ENCODE results near the gene ZNG1F. TPM values are rescaled to one million over a fixed set of nuclear protein-coding genes. Genes with fewer than 3 reads are reported as not detected.
A peak's percentile ranks its signal among the peaks of the same experiment; 100 is the strongest.

The ZNG1F gene
- total and polyA plus RNA-seq, 2 of the 13 experiments (the other 11 are each of a cell fraction or from before 2014, with no cell fraction given) = 12.7 to 20.9 TPM

DNA sequence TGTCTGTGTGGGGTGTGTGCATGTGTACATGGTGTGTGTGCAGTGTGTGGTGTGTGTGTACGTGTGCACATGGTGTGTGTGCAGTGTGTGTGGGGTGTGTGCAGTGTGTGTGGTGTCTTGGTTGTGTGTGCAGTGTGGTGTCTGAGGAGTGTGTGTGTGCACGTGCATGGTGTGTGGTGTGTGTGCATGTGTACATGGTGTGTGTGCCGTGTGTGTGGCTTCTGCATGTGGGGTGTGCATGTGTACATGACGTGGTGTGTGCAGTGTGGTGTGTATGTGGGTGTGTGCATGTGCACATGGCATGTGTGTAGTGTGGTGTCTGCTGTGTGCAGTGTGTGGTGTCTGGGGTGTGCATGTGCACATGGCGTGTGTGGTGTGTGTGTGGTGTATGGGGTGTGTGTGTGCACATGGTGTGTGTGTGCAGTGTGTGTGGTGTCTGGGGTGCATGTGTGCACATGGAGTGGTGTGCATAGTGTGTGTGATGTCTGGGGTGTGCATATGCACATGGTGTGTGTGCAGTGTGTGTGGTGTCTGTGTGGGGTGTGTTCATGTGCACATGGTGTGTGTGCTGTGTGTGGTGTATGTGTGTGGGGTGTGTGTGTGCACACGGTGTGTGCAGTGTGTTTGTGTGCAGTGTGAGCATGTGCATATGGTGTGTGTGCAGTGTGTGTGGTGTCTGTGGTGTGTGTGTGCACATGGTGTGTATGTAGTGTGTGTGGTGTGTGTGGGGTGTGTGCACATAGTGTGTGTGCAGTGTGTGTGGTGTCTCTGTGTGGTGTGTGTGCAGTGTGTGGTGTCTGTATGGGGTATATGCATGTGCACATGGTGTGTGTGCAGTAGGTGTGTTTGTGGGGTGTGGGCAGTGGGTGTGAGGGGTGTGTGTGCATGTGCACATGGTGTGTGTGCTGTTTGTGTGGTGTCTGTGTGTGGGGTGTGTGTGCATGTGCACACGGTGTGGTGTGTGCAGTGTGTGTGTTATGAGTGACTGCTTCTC, 40.6 kb upstream of the ZNG1F start:
- no TSS peak for BruUV-seq (replicated peaks)
- no peak for FAIRE-seq
- peak; percentile 6; the same call in 1 of the 2 replicates for TF ChIP-seq LCORL (IDR thresholded peaks at IDR 0.05)
- no peak for TF ChIP-seq LCORL (CRISPR knock-in tag; IDR thresholded peaks at IDR 0.05)
- TF ChIP-seq NONO (IDR thresholded peaks at IDR 0.05) = peak; percentile 99
- TF ChIP-seq NONO (CRISPR knock-in tag; conservative IDR thresholded peaks at IDR 0.05) = no peak
- no peak for TF ChIP-seq MIXL1 (CRISPR knock-in tag; IDR thresholded peaks at IDR 0.05)
- TF ChIP-seq AGO2 (optimal IDR thresholded peaks at IDR 0.05; ENCODE audit: low read depth, low read length) = no peak
- no peak for TF ChIP-seq TRIM24 (CRISPR knock-in tag; IDR thresholded peaks at IDR 0.05)
- peak; percentile 98 for TF ChIP-seq PLRG1 (conservative IDR thresholded peaks at IDR 0.05)
- TF ChIP-seq DPF2 (CRISPR knock-in tag; IDR thresholded peaks at IDR 0.05; ENCODE audit: borderline replicate concordance, low read depth) = peak; percentile 29; the same call in 1 of the 2 replicates
- TF ChIP-seq NFE2L1 (CRISPR knock-in tag; IDR thresholded peaks at IDR 0.05; ENCODE audit: borderline replicate concordance) = no peak
- TF ChIP-seq, protein P1, sequence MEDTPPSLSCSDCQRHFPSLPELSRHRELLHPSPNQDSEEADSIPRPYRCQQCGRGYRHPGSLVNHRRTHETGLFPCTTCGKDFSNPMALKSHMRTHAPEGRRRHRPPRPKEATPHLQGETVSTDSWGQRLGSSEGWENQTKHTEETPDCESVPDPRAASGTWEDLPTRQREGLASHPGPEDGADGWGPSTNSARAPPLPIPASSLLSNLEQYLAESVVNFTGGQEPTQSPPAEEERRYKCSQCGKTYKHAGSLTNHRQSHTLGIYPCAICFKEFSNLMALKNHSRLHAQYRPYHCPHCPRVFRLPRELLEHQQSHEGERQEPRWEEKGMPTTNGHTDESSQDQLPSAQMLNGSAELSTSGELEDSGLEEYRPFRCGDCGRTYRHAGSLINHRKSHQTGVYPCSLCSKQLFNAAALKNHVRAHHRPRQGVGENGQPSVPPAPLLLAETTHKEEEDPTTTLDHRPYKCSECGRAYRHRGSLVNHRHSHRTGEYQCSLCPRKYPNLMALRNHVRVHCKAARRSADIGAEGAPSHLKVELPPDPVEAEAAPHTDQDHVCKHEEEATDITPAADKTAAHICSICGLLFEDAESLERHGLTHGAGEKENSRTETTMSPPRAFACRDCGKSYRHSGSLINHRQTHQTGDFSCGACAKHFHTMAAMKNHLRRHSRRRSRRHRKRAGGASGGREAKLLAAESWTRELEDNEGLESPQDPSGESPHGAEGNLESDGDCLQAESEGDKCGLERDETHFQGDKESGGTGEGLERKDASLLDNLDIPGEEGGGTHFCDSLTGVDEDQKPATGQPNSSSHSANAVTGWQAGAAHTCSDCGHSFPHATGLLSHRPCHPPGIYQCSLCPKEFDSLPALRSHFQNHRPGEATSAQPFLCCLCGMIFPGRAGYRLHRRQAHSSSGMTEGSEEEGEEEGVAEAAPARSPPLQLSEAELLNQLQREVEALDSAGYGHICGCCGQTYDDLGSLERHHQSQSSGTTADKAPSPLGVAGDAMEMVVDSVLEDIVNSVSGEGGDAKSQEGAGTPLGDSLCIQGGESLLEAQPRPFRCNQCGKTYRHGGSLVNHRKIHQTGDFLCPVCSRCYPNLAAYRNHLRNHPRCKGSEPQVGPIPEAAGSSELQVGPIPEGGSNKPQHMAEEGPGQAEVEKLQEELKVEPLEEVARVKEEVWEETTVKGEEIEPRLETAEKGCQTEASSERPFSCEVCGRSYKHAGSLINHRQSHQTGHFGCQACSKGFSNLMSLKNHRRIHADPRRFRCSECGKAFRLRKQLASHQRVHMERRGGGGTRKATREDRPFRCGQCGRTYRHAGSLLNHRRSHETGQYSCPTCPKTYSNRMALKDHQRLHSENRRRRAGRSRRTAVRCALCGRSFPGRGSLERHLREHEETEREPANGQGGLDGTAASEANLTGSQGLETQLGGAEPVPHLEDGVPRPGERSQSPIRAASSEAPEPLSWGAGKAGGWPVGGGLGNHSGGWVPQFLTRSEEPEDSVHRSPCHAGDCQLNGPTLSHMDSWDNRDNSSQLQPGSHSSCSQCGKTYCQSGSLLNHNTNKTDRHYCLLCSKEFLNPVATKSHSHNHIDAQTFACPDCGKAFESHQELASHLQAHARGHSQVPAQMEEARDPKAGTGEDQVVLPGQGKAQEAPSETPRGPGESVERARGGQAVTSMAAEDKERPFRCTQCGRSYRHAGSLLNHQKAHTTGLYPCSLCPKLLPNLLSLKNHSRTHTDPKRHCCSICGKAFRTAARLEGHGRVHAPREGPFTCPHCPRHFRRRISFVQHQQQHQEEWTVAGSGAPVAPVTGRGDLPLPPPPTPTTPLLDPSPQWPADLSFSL (CRISPR knock-in tag; IDR thresholded peaks at IDR 0.05) = peak; percentile 91
- TF ChIP-seq SP2 (CRISPR knock-in tag; IDR thresholded peaks at IDR 0.05) = peak; percentile 35; the same call in 1 of the 2 replicates
- no peak for TF ChIP-seq HMG20B (CRISPR knock-in tag; conservative IDR thresholded peaks at IDR 0.05)
- TF ChIP-seq SAFB2 (CRISPR knock-in tag; IDR thresholded peaks at IDR 0.05; ENCODE audit: borderline replicate concordance, low read depth) = peak; percentile 60; the same call in 1 of the 2 replicates
- TF ChIP-seq NBN (conservative IDR thresholded peaks at IDR 0.05) = 0 out of 2 replicates have a peak, but pooled peaks have one; percentile 40
- peak; percentile 58 for TF ChIP-seq ARNT (IDR thresholded peaks at IDR 0.05)
- TF ChIP-seq, protein P2, sequence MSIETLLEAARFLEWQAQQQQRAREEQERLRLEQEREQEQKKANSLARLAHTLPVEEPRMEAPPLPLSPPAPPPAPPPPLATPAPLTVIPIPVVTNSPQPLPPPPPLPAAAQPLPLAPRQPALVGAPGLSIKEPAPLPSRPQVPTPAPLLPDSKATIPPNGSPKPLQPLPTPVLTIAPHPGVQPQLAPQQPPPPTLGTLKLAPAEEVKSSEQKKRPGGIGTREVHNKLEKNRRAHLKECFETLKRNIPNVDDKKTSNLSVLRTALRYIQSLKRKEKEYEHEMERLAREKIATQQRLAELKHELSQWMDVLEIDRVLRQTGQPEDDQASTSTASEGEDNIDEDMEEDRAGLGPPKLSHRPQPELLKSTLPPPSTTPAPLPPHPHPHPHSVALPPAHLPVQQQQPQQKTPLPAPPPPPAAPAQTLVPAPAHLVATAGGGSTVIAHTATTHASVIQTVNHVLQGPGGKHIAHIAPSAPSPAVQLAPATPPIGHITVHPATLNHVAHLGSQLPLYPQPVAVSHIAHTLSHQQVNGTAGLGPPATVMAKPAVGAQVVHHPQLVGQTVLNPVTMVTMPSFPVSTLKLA (IDR thresholded peaks at IDR 0.05) = peak; percentile 100
- 0 out of 3 replicates have a peak, but pooled peaks have one; percentile 18 for TF ChIP-seq MXI1 (IDR thresholded peaks at IDR 0.05; ENCODE audit: borderline replicate concordance, low read depth, low read length)

More for the DNA sequence above, 40.6 kb upstream of the ZNG1F start:
- intact Hi-C loops (cut with micrococcal nuclease; ENCODE audit: unreplicated experiment) (no loop called here), in situ Hi-C loops (cut with HindIII; ENCODE audit: extremely low pct_ligation_motif_present, low pct_unique_long_range_greater_than_20kb) (no loop called here)
- Histone ChIP-seq H3K4me1 (ENCODE audit: insufficient read depth, low read length) (no peaks in the 10 kb centered on the region), H4K20me1 (ENCODE audit: insufficient read depth, low read length) (no peaks in the 10 kb centered on the region), H3K9ac (ENCODE audit: insufficient read depth, low read depth, low read length) (no peak overlapping the region), H3K27ac (ENCODE audit: extremely low read length, insufficient read depth, low read length) (no peak overlapping the region), H3K79me2 (ENCODE audit: insufficient read depth, low read length) (no peaks in the 10 kb centered on the region), H3K4me3 (replicated peaks in 1 of 3; ENCODE audit: insufficient read depth in 1 of 3, low read depth in 2 of 3, low read length in 3 of 3) (no peak overlapping the region), H3K36me3 (replicated peaks in 1 of 2; ENCODE audit: control insufficient read depth in 1 of 2, insufficient read depth in 2 of 2, low read length in 2 of 2) (no peaks in the 10 kb centered on the region), H3K4me2 (ENCODE audit: low read depth, low read length) (no peak overlapping the region), H3K9me3 (ENCODE audit: low read length) (peaks cover 31% of the 10 kb centered on the region), H2AFZ (ENCODE audit: low read length) (no peak overlapping the region), H3K27me3 (ENCODE audit: control insufficient read depth in 1 of 2, insufficient read depth in 2 of 2, low read length in 2 of 2) (no peaks in the 10 kb centered on the region)
- ATAC-seq (peak; percentile 77), DNase-seq (ENCODE audit: low spot score) (peak; percentile 6)
- CTCF ChIA-PET (ENCODE audit: low intra/inter-chr PET ratio, low total read pairs) = no interaction called here
- POLR2A ChIA-PET = no interaction called here
- WGBS (ENCODE audit: low lambda C conversion rate) = 28% methylated on average over 7 of the region's 7 CpGs

Measured in HepG2 (cell line).